GM19238 (cell line): ENCODE results near the gene IL17REL.

Experiments
- DNase-seq: peaks from one replicate; pipeline ENCODE4 v3.0.0; 2011; ENCODE audit warnings: low spot score; ENCODE audit not compliant: insufficient read length

The IL17REL gene

DNA sequence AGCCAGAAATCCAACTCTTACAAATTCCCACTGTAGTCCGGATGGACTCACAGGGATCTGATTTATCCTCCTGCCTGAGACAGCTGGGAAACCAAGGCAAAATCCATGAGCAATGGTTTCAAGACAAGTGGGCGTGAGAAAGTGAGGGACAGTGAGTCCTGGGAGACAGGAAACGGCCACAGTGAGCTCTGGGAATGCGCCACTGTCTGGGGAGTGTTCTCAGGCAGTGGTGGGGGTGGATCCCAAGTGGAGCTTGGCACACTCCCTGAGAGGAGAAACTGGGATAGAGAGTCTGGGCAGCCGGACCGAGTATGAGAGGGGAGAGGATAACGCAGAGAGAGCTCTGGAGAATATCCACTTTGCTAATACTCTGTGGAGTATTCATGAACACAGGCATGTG, 9.8 kb downstream of the IL17REL start:
- no peak for DNase-seq

DNA sequence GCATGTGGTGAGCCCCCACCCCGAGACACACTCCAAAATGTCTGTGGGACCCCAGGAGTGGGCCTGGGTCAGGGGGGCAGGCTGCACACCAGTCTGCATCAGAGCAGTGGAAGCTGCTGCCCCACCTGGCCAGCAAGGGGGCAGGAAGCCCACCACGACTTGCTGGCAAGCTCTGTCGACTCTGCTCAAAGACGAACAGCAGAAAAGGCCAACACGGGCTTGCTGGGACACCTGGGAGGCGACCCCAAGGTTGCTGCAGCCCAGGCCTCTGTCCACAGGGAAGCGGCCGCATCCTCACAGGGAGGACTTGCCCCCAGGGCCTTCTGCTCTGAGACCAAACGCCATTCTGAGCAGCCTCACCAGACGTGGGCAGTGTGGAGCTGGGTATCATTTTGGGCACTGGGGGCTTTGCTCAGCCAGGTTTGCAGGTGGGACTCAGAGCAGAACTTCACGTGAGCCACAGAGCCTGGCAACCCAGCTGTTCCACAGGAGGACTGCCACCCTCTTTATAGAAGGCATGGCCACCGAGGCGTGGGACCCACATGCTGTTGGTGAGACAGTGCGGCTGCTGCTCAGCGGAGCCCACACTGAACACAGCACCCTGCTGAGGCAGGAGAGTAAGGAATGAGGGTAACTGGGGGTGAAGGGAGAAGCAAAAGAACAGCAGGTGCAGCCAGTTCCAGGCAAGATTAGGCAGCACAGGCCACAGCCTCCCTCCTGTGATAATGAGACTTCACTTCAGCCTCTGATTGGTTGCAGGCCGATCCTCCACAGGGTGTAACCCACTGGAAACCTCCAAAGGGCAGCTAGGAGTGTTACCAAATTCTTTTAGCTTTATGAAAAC, 11.0 kb downstream of the IL17REL start:
- no peak for DNase-seq

DNA sequence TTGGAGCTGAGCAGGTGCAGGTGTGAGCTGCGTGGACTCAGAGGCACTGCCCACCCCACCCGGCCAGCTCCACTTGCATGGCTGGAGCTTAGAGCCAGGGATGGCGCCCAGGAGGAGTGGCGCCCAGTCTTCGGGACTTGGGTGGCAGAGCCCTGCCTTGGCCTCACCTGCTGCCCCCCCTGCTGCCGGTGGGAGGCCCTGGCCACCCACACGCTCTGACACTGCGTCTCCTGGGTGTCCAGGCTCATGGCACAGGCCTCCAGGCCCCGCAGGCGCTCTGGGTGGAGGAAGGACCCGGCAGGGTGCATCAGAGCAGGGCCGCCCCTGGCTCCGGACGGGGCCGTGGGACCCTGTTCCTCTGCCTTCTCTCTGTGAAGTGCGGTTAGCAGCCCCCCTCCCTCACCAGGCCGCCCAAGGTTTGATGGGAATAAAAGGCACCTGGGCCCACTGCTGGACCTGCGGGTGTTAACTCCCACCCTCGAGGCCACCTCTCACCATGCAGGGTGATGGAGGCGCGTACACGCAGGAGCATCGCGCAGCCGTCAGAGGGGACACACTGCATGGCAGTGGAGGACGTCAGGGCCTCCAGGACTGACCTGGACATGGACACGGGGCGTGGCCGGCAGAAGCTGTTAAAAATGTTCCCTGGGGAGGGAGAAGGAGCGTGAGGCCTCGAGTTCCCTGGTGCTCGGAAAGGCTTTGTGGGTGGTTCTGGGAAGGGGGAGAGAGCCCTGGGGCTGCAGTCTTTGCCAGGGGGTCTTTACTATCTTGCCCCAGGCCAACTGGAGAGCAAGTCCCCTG, 11.8 kb downstream of the IL17REL start:
- no peak for DNase-seq

DNA sequence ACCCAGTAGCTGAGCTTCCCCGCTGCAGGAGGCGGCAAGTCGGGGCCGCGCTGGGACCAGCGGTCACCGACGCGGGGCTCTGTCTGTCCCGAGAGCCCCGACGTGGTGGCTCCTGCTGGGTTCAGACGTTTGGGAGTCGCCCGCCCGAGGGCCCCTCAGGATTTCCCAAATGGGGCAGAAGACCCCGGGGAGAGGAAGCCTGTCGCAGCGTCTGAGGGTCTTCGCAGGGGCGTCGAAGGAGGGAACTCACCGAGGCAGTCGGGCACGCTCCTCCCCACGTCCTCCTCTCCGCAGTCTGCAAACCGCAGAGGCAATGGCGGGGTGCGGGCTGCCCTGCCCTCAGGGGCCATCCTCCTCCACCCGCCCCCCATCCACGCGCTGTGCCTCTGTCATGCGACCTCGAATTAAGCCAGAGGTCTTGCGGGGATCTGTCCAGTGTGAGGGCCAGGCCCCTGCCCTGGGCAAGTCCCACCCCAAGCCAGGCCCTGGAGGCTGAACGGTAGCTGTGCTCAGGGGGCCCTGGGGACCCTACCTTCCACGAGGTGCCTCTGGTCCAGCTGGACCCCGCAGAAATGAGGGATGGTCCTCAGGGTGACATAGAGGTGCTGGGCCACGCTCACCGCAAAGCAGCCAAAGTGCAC, 12.5 kb downstream of the IL17REL start:
- no peak for DNase-seq

DNA sequence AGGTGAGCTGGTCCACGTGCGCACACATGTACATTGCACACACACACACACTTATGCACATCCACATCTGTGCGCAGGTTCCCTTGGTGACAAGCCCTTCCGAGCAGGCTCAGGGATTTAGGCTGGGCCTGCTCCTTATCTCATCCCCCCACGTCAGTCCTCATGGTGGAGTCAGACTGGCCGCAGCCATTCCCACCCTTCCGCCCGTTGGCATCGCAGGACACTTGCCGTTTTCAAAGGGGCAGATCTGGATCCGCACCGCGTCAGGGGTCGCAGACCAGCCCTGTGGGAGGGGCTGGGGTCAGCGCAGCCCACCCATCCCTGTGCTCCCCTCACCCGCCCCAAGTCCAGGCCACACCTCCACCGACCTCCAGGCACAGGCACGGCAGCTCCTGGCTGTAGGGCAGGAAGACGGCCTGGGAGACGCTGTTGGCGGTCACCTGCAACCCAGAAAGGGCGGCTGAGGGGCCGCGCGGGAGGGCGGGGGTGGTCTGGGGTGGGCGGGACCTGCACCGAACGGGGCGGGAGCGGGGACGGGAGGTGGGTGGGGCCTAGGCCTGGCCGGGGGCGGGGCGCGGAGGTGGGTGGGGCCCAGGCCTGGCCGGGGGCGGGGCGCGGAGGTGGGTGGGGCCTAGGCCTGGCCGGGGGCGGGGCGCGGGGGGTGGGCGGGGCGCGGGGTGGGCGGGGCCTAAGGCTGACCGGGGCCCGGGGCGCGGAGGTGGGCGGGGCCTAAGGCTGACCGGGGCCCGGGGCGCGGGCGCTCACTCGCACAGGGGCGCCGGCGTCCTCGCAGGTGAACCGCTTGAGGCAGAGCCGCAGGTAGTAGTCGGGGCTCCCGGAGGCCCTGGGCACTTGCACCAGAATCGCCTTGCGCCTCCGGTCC, 13.3 kb downstream of the IL17REL start:
- DNase-seq: no peak

DNA sequence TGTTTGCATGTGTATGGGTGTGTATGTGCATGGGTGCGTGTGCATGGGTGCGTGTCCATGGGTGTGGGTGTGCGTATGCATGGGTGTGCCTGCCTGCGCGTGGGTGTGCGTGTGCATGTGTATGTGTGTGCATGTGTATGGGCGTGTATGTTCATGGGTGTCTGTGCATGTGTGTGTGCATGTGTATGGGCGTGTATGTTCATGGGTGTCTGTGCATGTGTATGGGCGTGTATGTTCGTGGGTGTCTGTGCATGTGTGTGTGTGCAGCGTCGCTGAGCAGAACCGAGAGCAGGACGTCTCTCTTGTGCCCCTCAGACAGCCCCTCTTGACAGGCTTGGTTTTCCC, 13.9 kb downstream of the IL17REL start:
- no peak for DNase-seq

DNA sequence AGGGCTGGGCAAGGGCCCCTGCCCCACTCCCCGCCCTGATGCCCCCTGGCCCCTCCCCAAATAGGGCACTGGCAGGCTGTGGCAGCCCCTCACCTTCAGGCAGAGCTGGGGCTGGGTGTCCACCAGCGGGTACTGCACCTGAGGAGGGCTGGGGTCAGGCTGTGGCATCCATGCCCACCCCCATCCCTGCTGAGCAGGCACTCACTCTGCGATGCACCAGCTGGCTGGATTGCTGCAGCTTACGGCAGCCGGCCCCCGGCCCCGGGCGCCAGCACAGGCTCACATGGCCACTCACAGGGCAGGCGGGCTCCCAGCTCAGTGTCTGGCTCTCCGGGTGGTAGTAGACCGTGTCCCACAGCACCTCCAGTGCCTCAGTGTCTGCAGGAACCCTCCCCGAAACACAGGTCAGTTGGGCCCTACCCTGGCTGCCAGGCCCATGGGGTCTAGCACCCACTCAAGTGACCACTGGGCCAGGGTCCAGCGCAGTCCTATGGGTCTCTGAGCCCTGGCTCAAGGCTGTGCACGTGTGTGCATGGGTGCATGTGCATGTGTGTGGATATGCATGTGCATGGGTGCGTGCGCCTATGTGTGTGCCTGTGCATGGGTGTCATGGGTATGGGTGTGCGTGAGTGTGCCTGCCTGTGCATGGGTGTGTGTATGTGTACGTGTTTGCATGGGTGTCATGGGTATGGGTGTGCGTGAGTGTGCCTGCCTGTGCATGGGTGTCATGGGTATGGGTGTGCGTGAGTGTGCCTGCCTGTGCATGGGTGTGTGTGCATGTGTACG, 14.4 kb downstream of the IL17REL start:
- DNase-seq: no peak

DNA sequence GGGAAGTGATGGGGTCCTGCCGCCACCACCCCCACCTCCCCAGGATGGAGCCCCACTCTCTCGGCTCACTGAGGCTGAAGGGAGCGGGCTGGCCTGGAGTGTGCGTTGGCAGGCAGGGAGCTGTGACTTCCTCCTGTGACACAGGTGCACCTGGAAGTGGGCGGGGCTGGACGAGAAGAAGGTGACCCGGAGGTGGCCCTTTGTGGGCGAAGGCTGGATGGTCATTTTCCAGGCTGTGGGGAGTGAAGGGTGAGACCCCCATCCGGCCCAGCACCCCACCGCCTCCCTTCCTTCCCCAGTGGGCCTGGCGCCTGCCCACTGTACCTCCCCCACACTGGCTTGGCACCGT, 15.3 kb downstream of the IL17REL start:
- DNase-seq: no peak

DNA sequence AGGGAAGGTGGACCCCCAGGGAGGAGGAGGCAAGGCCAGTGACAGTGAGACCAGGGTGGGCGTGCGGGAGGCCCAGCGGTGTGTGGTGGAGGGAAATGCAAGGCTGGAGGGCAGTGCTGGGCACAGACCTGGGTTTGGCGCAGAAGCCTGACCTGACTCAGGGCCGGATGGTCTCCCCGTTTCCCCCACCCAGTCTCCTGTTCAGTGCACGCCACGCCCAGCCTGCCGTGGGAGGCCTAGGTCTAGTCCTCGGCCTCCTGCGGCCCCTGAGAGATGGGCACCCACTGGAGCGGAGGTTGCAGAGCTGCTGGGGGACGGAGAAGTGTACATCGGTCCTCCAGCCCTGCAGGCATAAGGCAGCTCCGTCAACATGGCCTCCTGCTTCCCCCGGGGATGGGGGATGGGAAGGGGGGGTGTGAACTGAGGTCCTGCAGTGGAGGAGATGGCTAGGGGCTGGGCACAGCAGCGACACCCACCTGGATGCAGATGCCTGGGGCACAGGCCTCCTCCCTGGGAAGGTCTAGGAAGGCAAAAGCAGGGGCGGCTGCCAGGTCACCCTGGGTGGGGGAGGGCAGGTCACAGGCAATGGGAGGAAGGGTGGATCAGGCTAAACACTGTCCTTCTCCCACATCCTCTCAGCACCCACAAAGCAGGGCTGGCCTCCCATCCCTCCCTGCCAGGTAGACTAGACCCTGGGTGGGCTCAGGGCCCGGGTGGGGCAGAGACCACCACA, 15.9 kb downstream of the IL17REL start:
- DNase-seq: no peak

DNA sequence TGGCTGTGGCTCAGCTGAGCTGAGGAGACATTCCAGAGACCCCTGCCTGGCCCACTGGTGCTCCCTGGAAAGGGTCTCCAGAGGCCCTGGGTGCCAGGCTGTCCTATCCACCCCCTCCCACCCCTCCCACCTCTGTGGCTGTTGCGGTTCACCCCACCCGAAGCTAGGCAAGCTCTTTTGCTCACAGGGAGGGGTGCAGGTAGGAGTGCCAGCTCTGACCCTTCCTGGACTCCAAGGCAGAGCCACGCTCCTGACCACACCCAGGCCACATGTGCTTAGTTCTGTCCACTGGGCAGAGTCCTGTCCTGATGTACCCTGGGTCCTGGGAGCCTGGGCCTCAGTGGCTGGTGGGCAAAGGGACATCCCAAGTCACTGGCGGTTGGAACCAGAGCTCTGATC, 16.4 kb downstream of the IL17REL start:
- no peak for DNase-seq

DNA sequence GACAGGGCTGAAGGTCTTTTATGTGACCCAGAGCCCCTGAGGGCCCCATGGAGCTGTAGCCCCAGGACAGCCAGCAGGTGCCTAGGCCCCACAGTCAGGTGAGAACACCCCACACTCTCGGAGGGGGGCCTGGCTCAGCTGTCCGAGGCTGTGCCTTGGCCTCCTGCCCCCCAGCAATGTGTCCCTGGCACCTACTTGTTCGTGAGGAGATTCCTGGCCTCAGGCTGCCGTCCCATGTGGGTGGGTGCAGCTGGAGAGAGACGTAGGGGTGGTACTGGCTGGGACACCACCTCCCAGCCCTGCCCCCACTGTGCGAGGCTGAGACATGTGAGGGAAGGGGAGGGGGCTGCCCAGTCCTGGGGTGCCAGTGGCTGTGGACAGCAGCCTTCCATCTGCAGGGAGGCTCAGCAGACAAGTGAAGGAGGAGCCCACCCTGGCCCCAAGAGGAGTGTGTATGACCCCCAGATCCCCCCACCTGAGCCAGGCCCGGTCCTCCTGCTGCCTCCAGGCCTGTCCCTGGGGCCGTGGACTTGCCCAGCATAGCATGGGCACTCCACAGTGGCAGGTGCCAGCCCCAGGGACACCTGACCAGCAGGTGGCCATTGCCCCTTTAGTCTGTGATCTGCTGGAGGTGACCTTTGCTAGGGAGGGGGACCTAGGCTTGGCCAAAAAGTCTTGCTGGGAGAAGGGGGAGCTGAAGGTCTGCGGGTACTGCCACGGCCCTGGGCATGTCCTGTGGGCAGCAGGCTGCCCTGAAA, 17.0 kb downstream of the IL17REL start:
- DNase-seq: no peak

DNA sequence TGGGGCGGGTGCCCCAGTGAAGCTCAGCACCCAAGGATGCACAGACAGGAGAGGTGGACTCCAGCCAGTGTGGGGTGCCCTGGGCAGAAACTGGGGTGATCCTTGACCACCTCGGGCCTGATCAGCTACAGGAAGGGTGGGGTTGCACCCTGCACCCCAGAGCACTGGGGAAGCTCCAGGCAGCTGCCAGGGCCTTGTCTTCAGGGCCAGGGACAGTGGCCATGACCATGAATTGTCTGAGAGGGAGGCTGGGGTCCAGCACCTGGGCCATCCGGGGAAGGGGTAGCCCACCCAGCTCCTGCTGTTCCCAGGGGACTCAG, 17.6 kb downstream of the IL17REL start:
- DNase-seq: no peak

DNA sequence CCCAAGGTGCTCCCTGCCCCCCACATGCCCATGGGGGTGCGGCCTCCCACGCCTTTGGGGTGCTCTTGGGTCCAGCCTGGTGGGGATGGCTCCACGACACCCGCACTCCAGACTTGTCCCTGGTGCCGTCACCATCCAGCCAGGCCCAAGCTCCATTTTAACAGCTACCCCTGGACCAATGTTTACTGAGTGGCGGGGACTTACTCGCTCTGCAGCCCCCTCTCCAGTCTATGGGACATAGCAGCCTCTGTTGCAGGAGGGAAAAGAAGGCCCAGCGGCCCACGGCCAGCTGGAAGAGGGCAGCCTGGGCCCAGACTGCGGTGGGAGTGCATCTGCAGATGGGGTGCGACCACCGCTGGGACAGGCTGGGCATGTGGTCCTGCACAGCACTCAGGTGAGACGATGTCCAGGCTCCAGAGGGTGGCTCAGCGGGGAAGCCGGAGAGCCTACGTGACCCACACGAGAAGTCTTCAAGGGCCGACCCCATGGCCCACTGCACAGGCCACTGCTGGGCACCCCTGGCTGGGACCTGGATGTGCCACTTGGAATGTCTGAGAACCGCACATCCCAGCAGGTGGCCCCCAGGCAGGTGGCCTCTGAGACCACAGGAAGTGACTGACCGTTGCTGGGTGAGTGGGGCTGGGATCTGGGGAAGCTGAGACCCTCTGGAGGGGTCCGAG, 18.1 kb downstream of the IL17REL start:
- no peak for DNase-seq

DNA sequence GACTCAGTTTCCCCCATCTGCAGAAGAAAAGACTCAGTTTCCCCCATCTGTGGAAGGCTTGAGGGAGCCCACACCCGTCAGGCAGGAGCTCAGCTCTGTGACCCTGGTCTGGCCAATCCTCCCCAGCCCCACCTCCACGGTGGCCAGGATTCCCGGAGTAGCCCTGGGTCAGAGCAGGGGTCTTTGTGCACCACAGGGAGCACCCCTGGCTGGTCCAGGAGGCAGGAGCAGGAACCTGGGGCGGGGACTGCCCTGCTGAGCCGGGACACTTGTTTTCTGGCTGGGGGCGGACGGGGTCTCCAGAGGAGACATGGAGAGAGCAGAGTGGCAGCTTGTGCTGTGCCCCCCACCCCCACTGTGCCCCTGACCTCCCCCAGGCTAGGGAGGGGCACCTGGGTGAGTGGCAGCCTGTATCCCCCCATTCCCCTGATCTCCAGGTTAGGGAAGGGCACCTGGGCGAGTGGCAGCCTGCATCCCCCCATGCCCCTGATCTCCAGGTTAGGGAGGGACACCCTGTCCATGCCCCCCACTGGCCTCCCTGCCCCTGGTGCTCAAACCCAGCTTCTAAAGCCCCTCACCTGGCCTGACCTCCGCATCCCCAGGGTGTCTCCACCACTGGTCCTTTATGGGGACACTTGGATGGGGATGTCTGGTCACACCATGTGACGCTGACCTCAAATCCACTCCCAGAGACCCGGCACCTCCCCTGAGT, 18.8 kb downstream of the IL17REL start:
- no peak for DNase-seq

DNA sequence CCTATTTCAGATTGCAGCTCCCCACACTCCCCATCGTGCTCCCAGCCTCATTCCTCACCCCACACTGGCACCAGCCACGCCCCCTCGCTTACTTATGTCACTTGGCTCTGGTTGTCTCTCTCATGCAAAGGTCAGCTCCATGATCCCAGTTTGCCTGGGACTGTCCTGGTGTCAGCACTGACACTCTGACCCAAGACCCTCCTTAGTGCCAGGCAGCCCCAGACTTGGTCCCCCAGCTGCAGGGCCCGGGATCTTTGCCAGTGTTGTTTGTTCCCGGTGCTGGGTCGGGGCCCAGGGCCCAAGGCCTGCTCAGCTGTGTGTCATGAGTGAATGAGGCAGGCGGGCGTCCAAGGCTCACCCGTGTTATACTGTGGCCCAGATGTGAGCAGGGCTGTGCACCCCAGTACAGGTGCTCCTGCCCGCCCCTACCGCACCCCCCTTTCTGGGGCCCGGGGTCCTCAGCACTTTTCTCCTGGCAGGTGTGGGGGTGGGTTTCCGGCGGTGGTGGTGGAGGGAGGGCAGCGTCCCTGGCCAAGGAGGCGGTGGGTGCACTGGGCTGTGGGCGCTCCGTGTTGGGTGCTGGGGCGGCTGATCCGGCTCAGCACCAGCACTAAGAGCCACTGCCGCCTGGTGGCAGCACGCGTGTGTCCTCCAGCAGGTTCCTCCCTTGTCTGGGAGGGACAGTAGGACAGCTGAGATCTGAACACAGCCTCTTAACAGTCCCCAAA, 19.5 kb downstream of the IL17REL start:
- DNase-seq: peak; percentile 60

DNA sequence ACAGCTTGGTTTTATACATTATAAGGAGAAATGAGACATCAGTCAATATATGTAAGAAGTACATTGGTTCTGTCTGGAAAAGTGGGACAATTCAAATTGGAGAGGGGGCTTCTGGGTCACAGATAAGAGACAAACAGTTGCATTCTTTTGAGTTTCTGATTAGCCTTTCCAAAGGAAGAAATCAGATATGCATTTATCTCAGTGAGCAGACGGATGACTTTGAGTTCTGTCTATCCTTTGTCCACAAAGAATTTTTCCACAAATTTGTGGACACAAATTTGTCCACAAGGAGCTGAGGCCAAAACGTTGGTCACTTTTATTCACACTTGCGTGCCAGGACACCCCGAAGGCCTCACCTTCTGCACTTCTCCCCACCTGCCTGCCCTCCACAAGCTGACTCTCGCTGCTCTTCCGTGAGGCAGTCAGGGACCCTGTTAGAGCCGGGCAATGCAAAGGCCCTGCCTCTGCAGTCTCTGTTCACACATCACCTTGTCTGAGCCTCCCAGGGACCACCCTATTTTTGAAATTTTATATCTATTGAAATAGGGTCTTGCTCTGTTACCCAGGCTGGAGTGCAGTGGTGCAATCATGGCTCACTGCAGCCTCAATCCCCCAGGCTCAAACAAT, 20.5 kb downstream of the IL17REL start:
- DNase-seq: no peak

DNA sequence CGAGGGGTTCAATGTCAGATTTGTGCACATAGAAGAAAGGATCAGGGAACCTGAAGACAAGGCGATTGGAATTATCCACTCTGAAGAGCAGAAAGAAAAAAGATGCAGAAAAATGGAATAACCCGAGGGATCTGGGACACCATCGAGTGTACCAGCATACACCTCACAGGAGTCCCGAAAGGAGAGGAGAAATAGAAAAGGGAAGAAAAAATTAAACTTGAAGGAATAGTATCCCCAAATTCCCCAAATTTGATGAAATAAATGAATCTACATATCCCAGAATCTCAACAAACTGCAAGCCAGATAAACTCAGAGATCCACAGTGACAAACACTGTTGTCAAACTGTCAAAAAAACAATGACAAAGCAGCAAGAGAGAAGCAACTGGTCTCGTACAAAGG, 21.4 kb downstream of the IL17REL start:
- DNase-seq: no peak
